Placental epithelial cell (primary cell): ENCODE measurements around the gene GPANK1. TPM values are rescaled to one million over a fixed set of nuclear protein-coding genes. Genes with fewer than 3 reads are reported as not detected.
A peak's percentile ranks its signal among the peaks of the same experiment; 100 is the strongest.

Experiments
- small RNA-seq: library from RNA; depleted of rRNA; stranded (forward); fragments of <200 nt; gene quantifications from one replicate; pipeline ENCODE3, GENCODE V24; 2012
- total RNA-seq: library from RNA; depleted of rRNA; stranded (reverse); fragments of >200 nt; gene quantifications from 2 replicates; pipeline ENCODE4 v1.2.3, GENCODE V29; 2012

The GPANK1 gene
- 18.0 and 27.1 TPM in 2 replicates for total RNA-seq

DNA sequence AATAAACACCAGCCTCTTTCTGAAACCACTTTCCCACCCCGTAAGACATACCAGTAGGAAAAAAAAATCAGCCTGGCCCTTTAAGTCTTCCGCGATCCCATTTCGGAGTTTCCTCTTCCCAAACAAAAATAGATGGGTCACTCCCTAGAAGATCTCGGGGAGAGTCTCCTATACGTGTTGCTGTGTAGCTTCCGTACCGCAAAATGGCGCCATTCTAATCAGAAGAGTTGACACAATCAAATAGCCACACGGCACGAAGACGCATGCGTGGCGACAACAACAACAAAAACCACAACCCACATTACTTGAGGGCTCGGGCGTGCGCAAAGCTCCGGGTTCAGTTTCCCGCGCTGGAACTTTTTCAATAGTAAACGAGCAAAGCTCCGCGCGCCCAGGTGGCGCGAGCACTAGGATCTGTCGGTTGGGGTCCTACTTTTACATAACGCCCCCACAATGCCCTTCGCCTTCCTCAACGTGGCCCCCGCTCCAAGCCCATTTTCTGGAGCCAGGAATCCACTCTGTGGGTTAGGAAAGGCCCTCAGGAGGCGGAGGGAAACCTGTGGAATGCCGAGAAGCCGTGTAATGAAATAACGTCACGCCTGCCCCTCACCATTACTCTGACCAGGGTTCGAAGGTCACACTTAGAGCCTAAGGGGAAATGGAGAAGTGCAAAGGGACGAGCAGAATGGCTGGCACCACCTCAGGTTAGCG, at the start of gene GPANK1:
Gene GPANK1 (minus strand): TSS at position 208 of the 711 bp plus-strand sequence. CDS start 519 bp downstream, outside the sequence.

DNA sequence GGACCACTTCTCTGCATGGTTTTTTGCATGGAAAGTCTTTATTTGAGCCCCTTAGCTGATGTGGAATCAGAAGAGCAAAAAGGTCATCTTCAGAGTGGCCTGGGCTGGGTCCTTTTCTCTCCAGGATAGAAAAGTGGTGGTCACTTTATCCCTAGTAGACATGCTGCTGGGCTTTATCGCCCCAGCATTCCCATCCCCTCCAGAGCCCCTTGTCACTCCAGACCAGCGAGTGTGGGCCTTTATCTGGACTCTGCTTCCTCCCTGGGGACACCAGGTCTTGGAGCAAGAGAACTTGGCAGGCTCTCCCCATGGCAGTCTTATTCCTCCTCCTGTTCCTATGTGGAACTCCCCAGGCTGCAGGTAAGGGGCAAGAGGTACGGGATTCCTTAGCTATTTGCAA, 41.8 kb upstream of the GPANK1 start, which contains the start of gene LY6G6F:
Gene LY6G6F (plus strand): TSS at position 268 of the 400 bp plus-strand sequence. CDS start 41 bp downstream, at position 309.

DNA sequence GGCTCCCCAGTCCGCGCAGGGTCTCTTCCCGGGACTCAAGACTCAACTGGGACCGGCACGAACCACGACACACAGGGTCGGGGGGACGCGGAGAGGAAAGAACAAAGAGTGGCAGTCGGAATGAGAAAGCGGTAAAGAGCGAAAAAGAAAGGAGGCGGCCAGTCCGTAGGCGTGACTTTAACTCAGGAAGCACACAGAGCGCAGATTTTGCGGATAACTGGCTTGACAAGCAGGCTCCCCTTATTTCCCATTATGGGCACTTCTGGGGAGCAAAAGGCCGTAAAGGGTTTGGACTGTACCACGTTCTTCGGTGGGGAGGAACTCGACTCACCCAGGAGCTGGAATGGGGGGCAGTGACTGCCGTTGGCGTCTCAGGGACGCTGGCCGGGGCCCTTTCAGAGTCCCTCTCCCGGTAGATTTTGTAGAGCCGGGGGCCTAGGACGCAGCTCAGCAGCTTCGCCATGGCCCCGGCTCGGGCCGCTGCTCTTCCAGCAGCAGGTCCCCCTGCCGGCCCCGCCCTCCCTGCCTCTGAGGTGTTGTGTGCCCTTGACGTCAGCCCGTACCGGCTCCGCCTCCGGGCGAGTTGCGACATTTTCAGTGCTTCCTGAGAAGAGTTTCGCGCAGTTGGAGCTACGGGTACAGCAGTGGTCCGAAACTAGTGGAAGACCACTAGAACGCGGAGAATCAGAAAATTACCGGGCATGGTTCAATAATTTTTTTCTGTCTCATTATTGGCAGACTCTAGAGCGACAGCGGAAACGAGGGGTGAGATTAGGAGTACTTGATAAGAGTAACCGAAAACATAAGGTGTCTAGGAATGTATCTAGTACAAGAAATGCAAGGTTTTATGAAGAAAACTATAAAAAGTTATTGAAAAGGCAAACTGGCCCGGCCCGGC, 38.3 kb upstream of the GPANK1 start, which contains the start of gene ABHD16A:
Gene ABHD16A (minus strand): TSS at position 506 of the 898 bp plus-strand sequence. CDS start 43 bp downstream, at position 463.

DNA sequence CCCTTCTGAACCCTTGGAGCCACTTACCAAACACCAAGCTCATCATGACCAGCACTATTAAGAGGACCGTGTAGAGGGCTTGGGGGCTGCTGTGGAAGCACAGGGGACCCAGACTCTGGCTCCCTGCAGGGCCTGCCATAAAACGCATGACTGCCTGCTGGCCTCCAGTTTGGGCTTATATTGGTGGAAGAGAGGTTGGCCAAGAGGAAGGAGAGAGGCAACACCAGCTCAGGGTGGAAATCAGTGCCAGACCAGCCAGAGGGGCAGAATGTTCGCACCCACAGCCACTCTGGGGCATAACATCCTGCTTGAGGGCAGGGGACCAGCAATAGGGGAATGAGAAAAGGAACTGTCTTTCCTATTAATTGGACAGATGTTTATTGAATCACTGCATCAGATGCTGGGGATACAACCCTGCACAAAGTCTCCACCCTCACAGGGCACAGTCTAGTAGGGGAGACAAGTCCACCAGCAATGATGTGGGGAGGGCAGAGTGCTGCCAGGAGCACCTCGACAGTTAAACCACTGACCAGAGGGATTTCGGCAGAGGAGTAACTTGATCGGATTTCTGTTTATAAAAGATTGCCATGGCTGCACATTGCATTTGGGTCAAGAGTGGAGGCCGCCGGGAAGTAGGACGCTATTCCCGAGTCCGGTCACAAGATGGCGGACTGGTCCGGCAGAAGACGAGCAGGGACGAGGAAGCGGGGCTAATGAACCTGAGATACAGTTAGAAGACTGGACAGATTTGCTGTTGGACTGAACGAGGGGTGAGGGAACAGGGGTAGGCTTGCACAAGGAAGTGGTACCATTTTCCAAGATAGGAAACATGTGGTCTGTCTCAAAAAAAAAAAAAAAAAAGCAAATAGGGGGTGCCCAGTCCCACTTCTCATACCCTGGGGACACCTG, 15.7 kb upstream of the GPANK1 start, which contains the start of gene LY6G5C:
Gene LY6G5C (minus strand): TSS at position 842 of the 909 bp plus-strand sequence. CDS start 694 bp downstream, at position 148.

DNA sequence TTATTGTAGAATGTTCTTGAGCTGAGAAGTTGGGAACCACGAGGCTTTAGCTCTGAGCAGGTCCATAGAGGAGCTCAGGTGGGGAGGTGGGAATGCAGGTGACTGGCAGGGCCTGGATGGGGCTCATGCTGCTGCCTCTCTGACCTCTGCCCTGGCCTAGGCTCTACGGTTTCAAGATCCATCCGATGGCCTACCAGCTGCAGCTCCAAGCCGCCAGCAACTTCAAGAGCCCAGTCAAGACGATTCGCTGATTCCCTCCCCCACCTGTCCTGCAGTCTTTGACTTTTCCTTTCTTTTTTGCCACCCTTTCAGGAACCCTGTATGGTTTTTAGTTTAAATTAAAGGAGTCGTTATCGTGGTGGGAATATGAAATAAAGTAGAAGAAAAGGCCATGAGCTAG, 4.9 kb upstream of the GPANK1 start, which contains the start of gene LY6G5B:
Gene LY6G5B (plus strand): TSS at position 301 of the 400 bp plus-strand sequence. CDS start 975 bp downstream, outside the sequence.

DNA sequence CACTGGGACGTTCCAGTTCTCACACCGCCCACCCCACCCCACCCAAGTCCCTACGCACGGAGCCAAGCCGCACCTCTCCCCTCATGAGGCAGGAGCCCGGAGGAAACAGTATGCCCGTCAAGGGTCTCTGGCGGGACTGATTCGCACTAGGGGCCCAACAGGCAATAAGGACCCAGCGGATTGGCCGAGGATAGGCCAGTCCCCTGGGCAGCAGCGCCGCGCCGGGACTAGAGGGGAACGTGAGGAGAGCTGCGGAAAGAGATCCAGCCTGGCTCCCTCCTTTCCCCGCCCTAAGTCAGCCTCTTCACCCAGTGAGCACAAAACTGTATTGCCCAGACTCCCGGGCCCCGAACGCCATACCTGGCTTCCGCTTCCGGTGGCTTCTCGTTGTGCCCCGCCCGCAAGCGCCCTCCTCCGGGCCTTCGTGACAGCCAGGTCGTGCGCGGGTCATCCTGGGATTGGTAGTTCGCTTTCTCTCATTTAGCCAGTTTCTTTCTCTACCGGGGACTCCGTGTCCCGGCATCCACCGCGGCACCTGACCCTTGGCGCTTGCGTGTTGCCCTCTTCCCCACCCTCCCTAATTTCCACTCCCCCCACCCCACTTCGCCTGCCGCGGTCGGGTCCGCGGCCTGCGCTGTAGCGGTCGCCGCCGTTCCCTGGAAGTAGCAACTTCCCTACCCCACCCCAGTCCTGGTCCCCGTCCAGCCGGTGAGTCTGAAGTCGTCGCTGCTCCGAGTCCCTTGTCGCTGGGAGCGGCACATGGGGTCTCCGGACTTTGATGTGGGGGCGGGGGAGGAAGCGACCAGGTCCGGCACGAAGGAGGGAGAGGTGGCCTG, 922 bp upstream of the GPANK1 start, which contains the start of gene CSNK2B:
Gene CSNK2B (plus strand): TSS at position 580 of the 836 bp plus-strand sequence. CDS start 752 bp downstream, outside the sequence.

DNA sequence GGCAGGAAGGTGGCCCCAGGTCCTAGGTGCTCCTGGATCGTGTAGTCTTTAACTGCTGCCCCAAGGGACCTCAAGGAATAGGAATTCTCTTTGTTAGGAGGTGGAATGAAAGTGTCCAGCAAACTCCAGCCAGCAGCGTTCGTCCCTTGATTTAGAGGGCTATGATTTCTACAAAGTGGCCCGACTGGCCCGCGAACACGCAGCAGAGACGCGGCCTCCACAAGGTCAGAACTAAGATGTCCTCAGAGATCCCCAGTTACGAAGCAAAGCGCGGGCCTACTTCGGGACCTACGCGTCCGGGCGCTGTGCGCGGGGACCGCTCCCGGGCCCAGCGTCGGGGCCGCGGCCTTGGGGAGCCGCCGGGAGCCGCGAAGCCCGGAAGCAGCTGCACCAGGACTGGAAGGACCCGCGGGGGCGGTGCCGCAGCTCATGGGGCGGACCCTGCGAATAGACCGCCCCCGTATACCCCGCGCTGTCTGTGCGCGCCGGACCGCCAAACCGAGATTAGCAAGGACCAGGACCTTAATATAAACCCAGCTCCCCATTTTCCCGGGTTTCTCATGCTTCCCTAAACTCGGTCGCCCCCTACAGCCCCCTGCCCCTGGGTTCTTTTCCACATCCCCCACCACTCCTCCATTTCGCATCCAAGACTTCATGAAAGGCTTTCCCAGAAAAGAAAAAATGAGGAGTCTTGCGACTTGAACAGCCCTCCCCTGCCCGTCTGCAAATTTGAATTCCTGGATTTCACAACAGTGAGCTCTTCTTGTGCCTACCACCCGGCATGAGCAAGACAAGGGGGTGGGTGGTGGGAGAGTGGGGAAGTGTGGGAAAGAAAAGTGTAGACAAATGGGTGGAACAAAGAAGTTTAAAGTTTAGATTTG, 4.2 kb downstream of the GPANK1 start, which contains the start of gene C6orf47:
Gene C6orf47 (minus strand): TSS at position 398 of the 881 bp plus-strand sequence. CDS start 831 bp downstream, outside the sequence.

DNA sequence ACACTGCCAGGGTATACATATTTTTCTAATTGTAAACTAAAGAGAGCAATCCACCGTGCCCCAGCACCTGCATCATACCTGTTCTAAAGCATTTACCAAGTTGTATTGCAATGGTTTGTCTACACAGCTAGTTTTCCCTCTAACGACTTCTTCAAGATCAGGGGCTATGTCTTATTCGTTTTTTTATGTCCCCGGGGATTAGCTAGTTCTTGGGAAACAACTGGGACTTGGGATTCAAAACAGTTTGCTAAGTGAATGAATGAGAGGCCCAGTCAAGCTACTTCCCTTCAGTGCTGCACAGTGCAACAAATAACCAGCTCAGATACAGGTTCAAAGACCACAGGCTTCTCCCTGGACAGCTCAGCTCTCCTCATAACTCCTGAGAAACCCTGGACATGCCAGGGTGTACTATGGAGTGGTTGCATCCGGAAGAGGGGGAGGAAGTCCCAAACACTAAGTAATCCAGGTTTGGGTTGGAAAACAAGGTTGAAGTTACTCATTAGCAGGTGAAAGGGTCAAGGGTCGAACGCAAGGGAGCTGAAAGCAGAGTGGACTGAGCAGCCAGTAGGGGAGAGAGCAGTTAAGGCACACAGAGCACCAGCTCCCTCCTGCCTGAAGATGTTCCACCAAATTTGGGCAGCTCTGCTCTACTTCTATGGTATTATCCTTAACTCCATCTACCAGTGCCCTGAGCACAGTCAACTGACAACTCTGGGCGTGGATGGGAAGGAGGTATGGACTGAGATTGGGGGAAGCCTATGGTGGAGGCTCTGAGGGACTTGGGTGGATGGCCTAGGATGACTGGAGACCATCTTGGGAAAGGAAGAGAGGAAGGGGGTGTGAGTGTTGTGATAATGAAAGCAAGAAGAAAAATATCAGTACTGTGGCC, 9.2 kb downstream of the GPANK1 start, which contains the start of gene APOM:
Gene APOM (plus strand): TSS at position 546 of the 889 bp plus-strand sequence. CDS start 73 bp downstream, at position 619.

DNA sequence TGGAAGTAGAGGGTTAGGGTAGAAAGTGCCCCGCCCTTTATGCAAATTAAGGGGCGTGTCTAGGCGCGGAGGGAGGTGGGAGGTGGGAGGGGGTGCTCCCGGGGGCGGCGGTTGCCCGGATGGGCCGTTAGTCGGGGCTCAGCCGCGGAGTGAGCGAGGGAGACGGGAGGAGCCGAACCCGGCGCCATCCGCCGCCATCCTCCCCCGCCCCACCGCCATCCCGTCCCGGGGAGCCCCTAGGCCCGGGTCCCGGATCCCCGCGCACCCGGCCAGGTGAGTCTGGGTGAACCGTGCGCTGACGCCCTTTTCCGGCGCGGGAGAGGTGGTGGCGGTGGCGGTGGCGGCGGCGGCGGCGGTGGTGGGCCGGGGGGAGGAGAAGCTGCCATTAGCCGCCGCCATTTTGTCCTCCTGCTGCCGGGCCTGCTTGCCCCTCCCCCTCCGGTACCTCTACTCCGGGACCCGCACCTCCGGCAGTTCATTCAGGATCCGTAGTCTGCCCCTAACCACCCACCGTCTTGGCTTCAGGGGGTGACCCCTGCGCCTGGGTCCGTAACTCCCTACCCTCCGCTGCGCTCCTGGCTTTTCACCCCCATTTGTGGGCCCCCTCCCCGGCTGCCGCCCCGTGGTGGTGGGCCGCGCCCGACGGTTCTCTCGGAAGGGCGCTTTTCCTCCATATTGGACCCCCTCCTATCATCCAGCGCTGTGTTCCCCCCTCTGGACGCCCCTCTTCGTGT, 44.0 kb downstream of the GPANK1 start, which contains the start of gene PRRC2A:
Gene PRRC2A (plus strand): TSS at position 130 of the 734 bp plus-strand sequence. CDS start 2,075 bp downstream, outside the sequence.

DNA sequence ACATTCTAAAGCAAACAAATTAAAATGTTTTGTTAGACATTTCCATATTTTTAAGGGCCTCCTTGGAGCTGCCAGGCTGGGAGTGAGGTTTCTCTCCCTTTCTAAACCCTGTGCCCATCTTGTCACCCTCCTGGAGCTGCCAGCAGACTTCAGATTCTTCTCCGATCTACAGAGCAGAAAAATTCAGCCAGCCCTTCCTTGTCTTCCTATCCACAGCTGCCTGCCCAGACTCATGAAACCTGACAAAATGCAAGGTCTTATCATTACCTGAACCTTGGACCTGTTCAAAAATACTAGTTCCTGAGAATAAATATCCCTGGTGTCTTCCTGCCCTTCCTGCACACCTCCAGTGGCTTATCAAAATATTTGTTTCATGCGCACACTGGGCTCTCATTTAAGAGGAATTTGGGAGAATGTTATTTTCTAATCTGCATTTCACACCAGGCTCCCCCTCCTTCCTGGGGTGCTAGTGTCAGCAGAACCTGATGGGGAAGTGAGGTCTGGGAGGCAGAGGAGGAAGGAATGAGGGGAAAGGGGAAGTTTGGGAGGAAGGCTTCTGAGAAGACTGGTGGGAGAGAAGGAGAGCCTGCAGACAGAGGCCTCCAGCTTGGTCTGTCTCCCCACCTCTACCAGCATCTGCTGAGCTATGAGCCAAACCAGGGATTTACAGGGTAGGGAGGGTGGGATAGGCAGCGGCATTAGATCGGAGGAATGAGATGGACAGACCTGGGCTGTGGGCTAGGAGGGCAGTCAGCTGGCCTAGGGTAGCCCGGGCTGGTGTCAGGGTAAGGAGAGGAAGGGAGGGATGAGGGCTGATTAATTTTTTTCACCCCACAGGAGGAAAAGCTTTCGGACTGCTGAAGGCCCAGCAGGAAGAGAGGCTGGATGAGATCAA, 49.9 kb downstream of the GPANK1 start, which contains the start of gene AIF1:
Gene AIF1 (plus strand): TSS at position 551 of the 895 bp plus-strand sequence. CDS start 96 bp downstream, at position 647.

Small RNA genes lying within 50 kb of the gene (small RNA-seq; reads per million reads assigned to genes)
- gene MIR4646 (0.14 reads per million), gene MIR6832 (0.55 reads per million, percentile 31 among the genes with 10 or more reads in this experiment), gene RF00019 (not detected), gene SNORA38 (92.0 reads per million, percentile 98 among the genes with 10 or more reads in this experiment), gene UQCRHP1 (not detected)

Other genes starting within 250 kb of the GPANK1 start
- 1.1 TPM in 1 of 2 replicates, not detected in the other for gene MICB, start 166.9 kb downstream of the GPANK1 start, total RNA-seq
- not detected in 2 replicates for gene MCCD1, start 136.0 kb downstream of the GPANK1 start, total RNA-seq
- 338 and 413 TPM in 2 replicates for gene DDX39B, start 123.0 kb downstream of the GPANK1 start, total RNA-seq
- gene ATP6V1G2, start 118.4 kb downstream of the GPANK1 start, total RNA-seq = 0.43 and 1.2 TPM in 2 replicates
- 37.8 and 46.3 TPM in 2 replicates for gene NFKBIL1, start 117.4 kb downstream of the GPANK1 start, total RNA-seq
- not detected in 2 replicates for gene LTA, start 92.7 kb downstream of the GPANK1 start, total RNA-seq
- 1.2 and 1.5 TPM in 2 replicates for gene TNF, start 89.4 kb downstream of the GPANK1 start, total RNA-seq
- gene LTB, start 82.6 kb downstream of the GPANK1 start, total RNA-seq = not detected in 2 replicates
- gene LST1, start 78.7 kb downstream of the GPANK1 start, total RNA-seq = not detected in 2 replicates
- not detected in 2 replicates for gene NCR3, start 72.0 kb downstream of the GPANK1 start, total RNA-seq
- not detected in 2 replicates for gene AIF1, start 49.8 kb downstream of the GPANK1 start, total RNA-seq
- gene PRRC2A, start 44.3 kb downstream of the GPANK1 start, total RNA-seq = 56.5 and 78.9 TPM in 2 replicates
- 161 and 237 TPM in 2 replicates for gene BAG6, start 12.3 kb downstream of the GPANK1 start, total RNA-seq
- gene APOM, start 9.1 kb downstream of the GPANK1 start, total RNA-seq = 0.79 and 0.98 TPM in 2 replicates
- gene C6orf47, start 4.2 kb downstream of the GPANK1 start, total RNA-seq = 25.3 and 25.9 TPM in 2 replicates
- gene CSNK2B, start 1.1 kb upstream of the GPANK1 start, total RNA-seq = 185 and 211 TPM in 2 replicates
- gene LY6G5B, start 5.0 kb upstream of the GPANK1 start, total RNA-seq = 4.9 and 5.9 TPM in 2 replicates
- not detected in 2 replicates for gene LY6G5C, start 16.1 kb upstream of the GPANK1 start, total RNA-seq
- gene ABHD16A, start 38.3 kb upstream of the GPANK1 start, total RNA-seq = 42.8 and 64.6 TPM in 2 replicates
- gene LY6G6F, start 41.9 kb upstream of the GPANK1 start, total RNA-seq = not detected in 2 replicates
- not detected in 2 replicates for gene LY6G6D, start 50.4 kb upstream of the GPANK1 start, total RNA-seq
- gene LY6G6C, start 56.7 kb upstream of the GPANK1 start, total RNA-seq = 0.39 and 3.5 TPM in 2 replicates
- 0.39 and 0.54 TPM in 2 replicates for gene MPIG6B, start 58.4 kb upstream of the GPANK1 start, total RNA-seq
- gene DDAH2, start 64.3 kb upstream of the GPANK1 start, total RNA-seq = 120 and 147 TPM in 2 replicates
- 568 and 799 TPM in 2 replicates for gene CLIC1, start 71.5 kb upstream of the GPANK1 start, total RNA-seq
- 7.9 and 8.6 TPM in 2 replicates for gene MSH5, start 75.0 kb upstream of the GPANK1 start, total RNA-seq
- gene SAPCD1, start 97.7 kb upstream of the GPANK1 start, total RNA-seq = 0.79 TPM in 1 of 2 replicates, not detected in the other
- gene VWA7, start 112.3 kb upstream of the GPANK1 start, total RNA-seq = 3.8 and 4.7 TPM in 2 replicates
- 30.2 and 90.0 TPM in 2 replicates for gene VARS1, start 130.8 kb upstream of the GPANK1 start, total RNA-seq
- gene LSM2, start 142.0 kb upstream of the GPANK1 start, total RNA-seq = 20.4 and 36.8 TPM in 2 replicates
- gene HSPA1L, start 150.3 kb upstream of the GPANK1 start, total RNA-seq = 0.11 and 1.6 TPM in 2 replicates
- 65.7 and 80.9 TPM in 2 replicates for gene HSPA1A, start 150.5 kb upstream of the GPANK1 start, total RNA-seq
- 46.0 and 136 TPM in 2 replicates for gene HSPA1B, start 162.7 kb upstream of the GPANK1 start, total RNA-seq
- 53.0 and 62.0 TPM in 2 replicates for gene NEU1, start 197.8 kb upstream of the GPANK1 start, total RNA-seq
- gene SLC44A4, start 214.0 kb upstream of the GPANK1 start, total RNA-seq = 0.11 TPM in 1 of 2 replicates, not detected in the other
- 47.1 and 61.5 TPM in 2 replicates for gene EHMT2, start 232.7 kb upstream of the GPANK1 start, total RNA-seq
- gene ZBTB12, start 237.1 kb upstream of the GPANK1 start, total RNA-seq = 2.9 and 4.7 TPM in 2 replicates